Suprapubic skin (tissue), 3 donors: ENCODE data around the gene XCL2.

ENCODE experiments used
- CTCF ChIP-seq, 2 donors: fragments of 200-600 bp in 1 of 2; fragments of 450-650 bp in 1 of 2; sonication (generic) in 1 of 2; IDR thresholded peaks; one replicate each; pipeline ENCODE4 v1.5.1; 2016 to 2019; ENCODE audit warnings: antibody characterized with exemption in 2 of 2, mild to moderate bottlenecking in 1 of 2, moderate library complexity in 1 of 2
- EP300 ChIP-seq: sonication (generic); formaldehyde crosslinking; IDR thresholded peaks from one replicate; pipeline ENCODE4 v1.6.1; 2017; ENCODE audit warnings: antibody characterized with exemption
- POLR2A ChIP-seq, 2 donors: fragments of 450-650 bp; IDR thresholded peaks; one replicate each; pipeline ENCODE4 v1.6.1; 2017; ENCODE audit warnings: antibody characterized with exemption in 2 of 2, mild to moderate bottlenecking in 2 of 2, moderate library complexity in 2 of 2

GRCh38 chr1:168585191-168585590 lies 41.4 kb upstream of the XCL2 start:
- no peak for TF ChIP-seq CTCF (IDR thresholded peaks at IDR 0.05)
- TF ChIP-seq EP300: no peak
- no peak for TF ChIP-seq POLR2A (IDR thresholded peaks at IDR 0.05)
